HG03097 (cell line): ENCODE measurements around the gene NLGN1.
A peak's percentile ranks its signal among the peaks of the same experiment; 100 is the strongest.

Experiments
- ATAC-seq: cut with Tn5 transposase; IDR thresholded peaks from one replicate; pipeline ENCODE4 v1.9.1; 2021; ENCODE audit not compliant: unreplicated experiment, low FRiP score

Gene NLGN1

GRCh38 chr3:173702561-173702960 lies 305.0 kb downstream of the NLGN1 start:
- ATAC-seq = no peak

- ATAC-seq = no peak
Observed at GRCh38 chr3:173703771-173704170, 306.2 kb downstream of the NLGN1 start.

- ATAC-seq = no peak
Observed at GRCh38 chr3:173706630-173707029, 309.1 kb downstream of the NLGN1 start.

GRCh38 chr3:173708191-173708590 lies 310.6 kb downstream of the NLGN1 start:
- ATAC-seq = no peak

- ATAC-seq = no peak
Observed at GRCh38 chr3:173709026-173709425, 311.5 kb downstream of the NLGN1 start.

- ATAC-seq = no peak
Observed at GRCh38 chr3:173711619-173712018, 314.1 kb downstream of the NLGN1 start.

GRCh38 chr3:173719585-173719984 lies 322.0 kb downstream of the NLGN1 start:
- no peak for ATAC-seq

- no peak for ATAC-seq
Observed at GRCh38 chr3:173725507-173725906, 328.0 kb downstream of the NLGN1 start.

GRCh38 chr3:173730391-173730790 lies 332.8 kb downstream of the NLGN1 start:
- no peak for ATAC-seq

GRCh38 chr3:173732237-173732636 lies 334.7 kb downstream of the NLGN1 start:
- no peak for ATAC-seq

GRCh38 chr3:173733029-173733652 lies 335.6 kb downstream of the NLGN1 start:
- no peak for ATAC-seq

- no peak for ATAC-seq
Observed at GRCh38 chr3:173734473-173734872, 336.9 kb downstream of the NLGN1 start.

- ATAC-seq = no peak
Observed at GRCh38 chr3:173734895-173735294, 337.4 kb downstream of the NLGN1 start.

GRCh38 chr3:173735841-173736240 lies 338.3 kb downstream of the NLGN1 start:
- ATAC-seq = no peak

GRCh38 chr3:173737167-173737808 lies 339.7 kb downstream of the NLGN1 start:
- ATAC-seq = peak; percentile 83

GRCh38 chr3:173739726-173740125 lies 342.2 kb downstream of the NLGN1 start:
- no peak for ATAC-seq

- ATAC-seq = no peak
Observed at GRCh38 chr3:173742491-173742890, 344.9 kb downstream of the NLGN1 start.

GRCh38 chr3:173743111-173743510 lies 345.6 kb downstream of the NLGN1 start:
- ATAC-seq = no peak

GRCh38 chr3:173743516-173743915 lies 346.0 kb downstream of the NLGN1 start:
- ATAC-seq = no peak

GRCh38 chr3:173744479-173744878 lies 346.9 kb downstream of the NLGN1 start:
- ATAC-seq = no peak

- ATAC-seq = no peak
Observed at GRCh38 chr3:173744895-173745294, 347.4 kb downstream of the NLGN1 start.

- ATAC-seq = no peak
Observed at GRCh38 chr3:173745952-173746682, 348.6 kb downstream of the NLGN1 start.
